ENCODE measurements around the gene TMEM165.
A peak's percentile ranks its signal among the peaks of the same experiment; 100 is the strongest.
"Not testable (repeated sequence)": the region's sequence is repeated elsewhere in the genome, so short reads cannot be mapped to it uniquely, and the experiment has no call there.

TMEM165 gene

DNA sequence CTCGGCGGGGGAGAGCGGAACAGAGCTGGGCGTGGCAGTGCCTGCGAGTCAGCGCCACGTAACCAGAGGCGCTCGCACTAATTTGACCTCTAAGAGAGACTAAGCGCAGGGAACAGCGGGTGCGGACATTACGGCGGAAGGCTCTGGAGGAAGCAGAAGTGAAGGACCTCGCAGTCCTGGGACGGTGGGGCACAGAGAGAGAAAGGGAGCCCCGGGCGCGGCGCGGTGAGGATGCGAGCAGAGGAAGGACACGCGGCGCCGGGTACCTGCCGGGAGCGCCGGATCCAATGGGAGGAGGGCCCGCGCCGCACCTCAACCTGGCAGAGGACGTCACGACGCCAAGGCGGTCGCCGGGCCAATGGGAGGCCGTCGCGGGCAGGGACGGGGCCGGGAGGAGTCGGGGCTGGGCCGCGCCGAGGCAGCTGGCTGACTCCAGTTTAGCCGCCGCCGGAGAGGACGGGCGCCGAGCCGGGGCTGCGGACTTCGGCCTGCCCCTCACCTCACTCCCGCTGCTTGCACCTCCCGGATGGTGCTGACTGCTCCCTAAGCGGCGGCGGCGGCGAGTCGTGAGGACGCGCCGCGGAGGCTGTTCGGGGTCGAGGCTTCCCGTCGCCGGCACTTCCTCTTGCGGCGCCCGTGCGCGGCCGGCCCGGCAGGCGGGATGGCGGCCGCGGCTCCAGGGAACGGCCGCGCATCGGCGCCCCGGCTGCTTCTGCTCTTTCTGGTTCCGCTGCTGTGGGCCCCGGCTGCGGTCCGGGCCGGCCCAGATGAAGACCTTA, at the start of gene TMEM165:
Gene TMEM165 (plus strand): TSS at position 429 of the 779 bp plus-strand sequence. CDS start 233 bp downstream, at position 662.
- DNase-seq = peak; percentile 79

DNA sequence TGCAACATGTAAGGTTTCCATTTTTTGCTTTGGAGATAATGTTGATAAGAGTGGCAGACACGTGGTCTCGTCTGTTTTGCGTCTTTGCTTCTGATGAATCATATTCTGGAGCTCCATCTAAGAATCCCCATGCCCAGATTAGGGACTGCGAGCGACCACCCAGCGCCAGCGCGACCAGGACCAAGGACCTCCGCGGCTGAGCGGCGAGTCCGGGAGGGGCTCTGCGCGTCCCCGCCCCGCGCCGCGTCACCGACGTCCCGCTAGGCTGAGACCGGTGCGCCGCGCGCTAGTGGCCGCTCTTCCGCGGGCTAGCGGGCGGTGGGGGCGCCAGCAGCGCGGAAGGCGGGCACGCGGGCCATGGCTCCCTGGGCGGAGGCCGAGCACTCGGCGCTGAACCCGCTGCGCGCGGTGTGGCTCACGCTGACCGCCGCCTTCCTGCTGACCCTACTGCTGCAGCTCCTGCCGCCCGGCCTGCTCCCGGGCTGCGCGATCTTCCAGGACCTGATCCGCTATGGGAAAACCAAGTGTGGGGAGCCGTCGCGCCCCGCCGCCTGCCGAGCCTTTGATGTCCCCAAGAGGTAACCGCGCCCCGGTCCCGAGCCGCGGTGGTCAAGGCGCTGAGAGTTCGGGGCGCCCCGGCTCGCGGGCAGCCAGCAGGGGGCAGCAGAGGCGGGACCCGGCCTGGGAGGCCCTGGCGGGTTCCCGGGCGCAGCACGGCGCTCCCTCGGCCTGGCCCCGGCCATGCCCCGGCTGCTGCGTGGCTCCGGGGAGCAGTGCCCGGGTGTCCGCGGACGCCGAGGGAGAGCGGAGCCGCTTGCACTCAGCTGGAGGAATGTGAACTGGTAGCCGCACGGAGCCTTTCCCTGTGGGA, 49.5 kb upstream of the TMEM165 start, which contains the start of gene SRD5A3:
Gene SRD5A3 (plus strand): TSS at position 263 of the 871 bp plus-strand sequence. CDS start 95 bp downstream, at position 358.
- peak; percentile 64 for DNase-seq

- DNase-seq = no peak
Observed at GRCh38 chr4:55346851-55347255, 48.9 kb upstream of the TMEM165 start.

DNA sequence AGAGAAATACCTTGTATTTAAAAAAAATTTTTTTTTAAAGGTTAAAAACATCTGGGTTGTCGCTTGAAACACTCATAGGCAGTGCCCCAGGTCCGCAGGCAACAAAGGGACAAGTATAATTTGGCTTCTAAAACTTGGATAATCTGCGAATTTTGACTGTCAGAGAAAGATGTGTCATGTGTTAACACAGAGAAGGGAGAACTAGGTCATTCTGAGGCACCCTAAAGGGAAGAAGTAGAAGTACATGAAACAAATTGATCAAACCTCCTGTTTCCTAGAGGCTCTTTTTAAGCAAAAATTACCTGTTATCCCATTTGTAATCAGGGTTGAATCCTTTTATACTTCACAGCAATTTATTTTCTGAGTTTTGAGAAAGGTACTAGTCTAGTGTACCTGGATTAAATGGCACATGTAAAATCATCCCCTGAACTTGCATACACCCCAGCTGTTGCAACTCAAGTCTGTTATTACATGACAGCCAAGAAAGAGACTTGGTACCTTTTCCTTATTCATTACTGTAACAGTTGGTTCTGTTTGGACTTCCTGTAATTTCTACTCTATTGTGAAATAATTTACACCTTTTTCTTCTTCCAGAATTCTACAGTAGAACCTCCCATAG, 48.0 kb upstream of the TMEM165 start:
- DNase-seq = no peak

- DNase-seq = no peak
Observed at GRCh38 chr4:55348466-55348865, 47.3 kb upstream of the TMEM165 start.

GRCh38 chr4:55350870-55351269, 44.9 kb upstream of the TMEM165 start:
- DNase-seq = not testable (repeated sequence)

GRCh38 chr4:55351824-55352223, 43.9 kb upstream of the TMEM165 start:
- DNase-seq = no peak

- no peak for DNase-seq
Observed at GRCh38 chr4:55352726-55353125, 43.0 kb upstream of the TMEM165 start.

- DNase-seq = not testable (repeated sequence)
Observed at GRCh38 chr4:55353228-55353747, 42.5 kb upstream of the TMEM165 start.

DNA sequence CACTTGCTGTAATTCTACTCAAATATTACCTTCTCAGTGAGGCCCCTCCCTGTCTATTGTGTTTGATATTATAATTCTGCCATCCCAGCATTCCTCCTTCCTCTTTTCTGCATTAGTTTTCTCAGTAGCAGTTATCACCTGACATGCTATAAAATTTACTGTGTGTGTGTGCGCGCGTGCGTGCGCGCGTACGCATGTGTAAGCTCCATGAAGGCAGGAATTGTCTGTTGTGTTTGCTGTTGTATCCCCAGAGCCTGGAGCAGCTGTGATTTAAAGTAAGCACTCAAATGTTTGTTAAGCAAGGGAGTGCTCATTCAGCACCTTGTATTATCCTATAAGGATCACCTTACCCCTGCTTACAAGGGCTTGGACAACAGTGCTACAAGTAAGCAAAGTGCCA, 41.1 kb upstream of the TMEM165 start:
- no peak for DNase-seq

DNA sequence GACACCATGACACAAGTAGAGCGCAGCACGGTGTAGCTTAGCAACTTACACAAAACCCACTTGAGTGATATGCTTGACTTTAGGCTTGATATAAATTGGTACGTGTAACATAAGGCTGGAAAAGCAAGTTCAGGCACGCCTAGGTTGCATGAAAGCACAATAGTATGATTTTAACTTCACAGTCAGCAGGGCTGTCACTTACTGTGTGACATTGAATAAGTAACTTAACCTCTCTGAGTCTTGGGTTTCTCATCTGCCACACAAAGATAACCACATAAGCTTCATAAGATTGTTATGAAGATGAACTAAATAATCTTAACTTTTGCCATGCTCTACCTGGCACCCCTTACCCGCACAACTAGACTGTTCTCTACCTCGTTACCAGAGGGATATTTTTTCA, 40.2 kb upstream of the TMEM165 start:
- DNase-seq = no peak

- no peak for DNase-seq
Observed at GRCh38 chr4:55356991-55357461, 38.7 kb upstream of the TMEM165 start.

GRCh38 chr4:55358246-55358645, 37.5 kb upstream of the TMEM165 start:
- DNase-seq = no peak

DNA sequence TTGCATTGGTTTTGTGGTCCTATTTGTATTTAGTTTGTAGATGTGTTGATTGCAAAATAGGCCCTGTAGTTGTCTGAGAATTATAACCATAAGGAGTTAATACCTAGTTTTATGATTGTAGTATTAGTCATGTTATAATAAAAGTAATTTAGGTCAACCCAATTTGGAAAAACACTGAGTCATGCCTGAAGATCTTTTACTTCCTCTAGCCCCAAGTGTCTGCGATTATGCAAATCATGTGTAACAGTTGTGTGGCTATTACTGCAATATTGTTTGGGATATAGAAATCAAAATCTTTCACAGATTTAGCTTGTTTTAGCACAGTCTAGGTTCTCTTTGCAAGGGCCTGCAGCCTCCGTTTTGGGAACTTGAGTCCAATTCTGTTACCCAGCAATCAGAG, 37.1 kb upstream of the TMEM165 start:
- DNase-seq = no peak

DNA sequence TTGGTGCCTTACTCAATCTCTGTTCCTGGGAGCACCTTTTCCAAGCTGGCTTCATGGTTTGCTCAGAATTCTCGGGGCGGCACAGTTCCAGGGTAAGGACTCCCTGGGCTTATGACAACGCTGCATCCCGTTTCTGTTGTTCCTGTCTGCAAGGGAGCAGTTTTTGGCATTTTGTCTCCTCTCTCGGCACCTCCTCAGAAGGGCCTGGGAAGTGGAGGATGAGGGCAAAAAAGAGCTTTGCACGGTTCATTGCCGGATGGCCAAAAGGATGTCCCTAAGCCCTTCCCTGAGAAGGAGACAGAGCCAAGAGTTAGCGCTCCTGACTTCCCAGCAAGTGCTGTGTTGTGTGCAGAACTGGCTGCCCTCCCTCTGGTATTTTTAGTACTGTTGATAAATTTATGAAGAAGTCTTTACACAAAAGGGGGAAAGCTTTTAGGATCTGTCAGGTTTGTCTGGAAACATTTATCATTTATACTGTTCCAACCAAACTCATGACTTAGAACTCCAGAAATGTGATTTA, 36.3 kb upstream of the TMEM165 start:
- no peak for DNase-seq

DNA sequence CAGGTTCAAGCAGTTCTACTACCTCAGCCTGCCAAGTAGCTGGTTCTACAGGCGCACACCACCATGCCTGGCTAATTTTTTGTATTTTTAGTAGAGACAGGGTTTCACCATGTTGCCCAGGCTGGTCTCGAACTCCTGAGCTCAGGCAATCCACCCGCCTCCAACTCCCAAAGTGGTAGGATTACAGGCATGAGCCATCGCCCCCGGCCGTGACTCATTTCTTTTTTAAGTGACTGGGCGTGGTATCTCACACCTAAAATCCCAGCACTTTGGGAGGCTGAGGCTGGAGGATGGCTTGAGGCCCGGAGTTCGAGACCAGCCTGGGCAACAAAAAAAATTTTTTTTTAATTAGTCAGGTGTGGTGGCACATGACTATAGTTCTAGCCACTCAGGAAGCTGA, 32.8 kb upstream of the TMEM165 start:
- not testable (repeated sequence) for DNase-seq

- DNase-seq = no peak
Observed at GRCh38 chr4:55363691-55364351, 31.9 kb upstream of the TMEM165 start.

DNA sequence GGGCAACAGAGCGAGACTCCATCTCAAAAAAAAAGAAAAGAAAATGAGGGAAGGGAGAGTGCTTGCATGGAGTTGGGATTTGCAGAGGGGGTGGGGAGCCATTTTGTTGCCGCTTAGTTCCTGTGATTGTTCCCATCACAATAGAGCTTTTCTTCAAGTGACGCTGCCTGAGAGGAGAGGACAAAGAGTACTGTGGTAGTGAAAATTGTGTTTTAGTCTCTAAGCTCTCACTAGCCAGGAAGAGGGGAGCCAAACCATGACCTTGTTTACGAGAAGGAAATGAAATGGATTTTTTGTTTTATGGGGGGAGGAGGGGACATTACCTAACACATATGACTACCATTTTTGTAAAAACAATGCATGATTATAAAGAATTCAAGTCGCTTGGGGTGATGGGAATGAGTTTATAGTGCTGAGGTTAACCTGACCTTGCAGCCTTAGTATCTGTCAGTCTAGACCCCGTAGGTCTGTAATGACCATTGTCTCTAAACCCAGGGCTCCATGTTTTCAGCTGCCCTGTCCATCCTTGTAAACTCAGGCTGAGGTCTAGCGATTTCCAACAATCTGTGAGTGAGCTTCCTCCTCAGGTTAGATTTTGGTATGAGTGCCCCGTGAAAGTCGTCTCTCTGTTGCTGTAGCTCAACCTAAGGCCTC, 30.9 kb upstream of the TMEM165 start:
- DNase-seq = no peak

GRCh38 chr4:55365345-55365728, 30.4 kb upstream of the TMEM165 start:
- DNase-seq = no peak

DNA sequence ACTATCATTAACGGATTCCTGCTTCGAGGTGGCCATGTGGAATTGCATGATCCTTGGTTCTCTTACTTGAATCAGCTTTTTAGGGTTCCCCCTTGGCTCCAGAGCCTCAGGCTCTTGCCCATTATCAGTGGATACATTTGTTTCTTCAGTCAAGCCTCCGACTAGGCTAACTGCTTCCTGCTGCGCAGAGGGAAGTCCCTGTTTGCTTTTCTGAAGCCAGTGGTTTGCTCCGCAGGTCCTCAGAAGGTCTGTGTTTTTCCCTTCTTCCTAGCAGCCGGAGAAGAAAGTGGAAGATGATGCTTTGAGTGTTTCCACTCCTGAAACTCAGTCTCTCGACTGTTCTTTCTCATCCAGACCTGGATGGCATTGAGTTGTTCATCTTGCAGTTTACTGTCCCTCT, 29.1 kb upstream of the TMEM165 start:
- DNase-seq = no peak

GRCh38 chr4:55367084-55367722, 28.6 kb upstream of the TMEM165 start:
- DNase-seq = no peak

Data from NCI-H1694 treated with DMSO at 0.1 percent for 48 hours (cell line).